AG09309 (cell line): ENCODE measurements around the gene PRRT1B.

ENCODE experiments used
- DNase-seq: peaks from one replicate; pipeline ENCODE4 v3.0.0-alpha.2; 2010; ENCODE audit warnings: low read depth
- H3K4me3 ChIP-seq: 2 replicates; pipeline ENCODE4 v1.5.1; 2011; ENCODE audit warnings: mild to moderate bottlenecking, low read depth, low read length, moderate library complexity; ENCODE audit not compliant: control insufficient read depth
- CTCF ChIP-seq: IDR thresholded peaks from 2 replicates; pipeline ENCODE4 v1.5.1; 2011; ENCODE audit warnings: mild to moderate bottlenecking, low read depth, low read length, inconsistent platforms; ENCODE audit not compliant: insufficient read depth, control insufficient read depth; ENCODE audit errors: missing control alignments

Gene PRRT1B

DNA sequence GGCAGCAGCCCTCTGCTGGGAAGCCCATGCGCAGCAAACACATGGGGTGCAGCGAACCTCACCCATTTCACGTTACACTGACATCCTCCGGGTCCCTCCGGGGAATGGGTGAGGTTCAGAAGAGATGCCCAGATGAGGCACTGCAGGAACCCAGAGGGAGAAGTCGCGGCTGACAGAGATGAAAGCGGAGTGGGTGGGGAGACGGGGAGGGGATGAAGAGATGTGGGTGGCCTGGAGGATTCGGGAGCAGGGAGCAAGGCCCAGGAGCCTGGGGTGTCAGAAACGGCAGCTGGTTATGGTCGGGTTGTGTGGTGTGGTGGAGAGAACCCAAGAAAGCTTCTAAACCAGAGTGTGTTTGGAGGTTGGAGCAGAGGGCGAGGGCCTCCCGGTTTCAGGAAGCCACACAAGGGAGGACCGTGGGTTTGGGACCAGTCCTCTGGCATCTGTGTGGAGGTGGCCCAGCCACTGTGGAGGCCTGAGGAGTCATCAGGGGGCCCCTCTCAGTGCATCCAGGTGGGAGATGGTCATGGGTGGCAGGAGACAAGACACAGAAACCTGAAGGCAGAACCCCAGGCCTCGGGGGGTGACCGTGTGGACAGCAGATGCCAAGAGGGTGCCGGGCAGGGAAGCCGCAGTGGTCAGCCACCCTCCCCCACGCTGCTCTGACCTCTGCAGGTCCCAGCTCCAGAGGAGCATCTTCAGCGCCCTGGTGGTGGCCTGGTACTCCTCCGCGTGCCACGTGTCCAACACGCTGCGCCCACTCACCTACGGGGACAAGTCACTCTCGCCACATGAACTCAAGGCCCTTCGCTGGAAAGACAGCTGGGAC lies 22.9 kb upstream of the PRRT1B start:
- H3K4me3 ChIP-seq: no peak overlapping the region
- no peak for DNase-seq
- TF ChIP-seq CTCF: no peak

GRCh38 chr9:131523086-131523388 lies 22.3 kb upstream of the PRRT1B start:
- TF ChIP-seq CTCF: no peak
- no peak overlapping the region for H3K4me3 ChIP-seq
- no peak for DNase-seq

DNA sequence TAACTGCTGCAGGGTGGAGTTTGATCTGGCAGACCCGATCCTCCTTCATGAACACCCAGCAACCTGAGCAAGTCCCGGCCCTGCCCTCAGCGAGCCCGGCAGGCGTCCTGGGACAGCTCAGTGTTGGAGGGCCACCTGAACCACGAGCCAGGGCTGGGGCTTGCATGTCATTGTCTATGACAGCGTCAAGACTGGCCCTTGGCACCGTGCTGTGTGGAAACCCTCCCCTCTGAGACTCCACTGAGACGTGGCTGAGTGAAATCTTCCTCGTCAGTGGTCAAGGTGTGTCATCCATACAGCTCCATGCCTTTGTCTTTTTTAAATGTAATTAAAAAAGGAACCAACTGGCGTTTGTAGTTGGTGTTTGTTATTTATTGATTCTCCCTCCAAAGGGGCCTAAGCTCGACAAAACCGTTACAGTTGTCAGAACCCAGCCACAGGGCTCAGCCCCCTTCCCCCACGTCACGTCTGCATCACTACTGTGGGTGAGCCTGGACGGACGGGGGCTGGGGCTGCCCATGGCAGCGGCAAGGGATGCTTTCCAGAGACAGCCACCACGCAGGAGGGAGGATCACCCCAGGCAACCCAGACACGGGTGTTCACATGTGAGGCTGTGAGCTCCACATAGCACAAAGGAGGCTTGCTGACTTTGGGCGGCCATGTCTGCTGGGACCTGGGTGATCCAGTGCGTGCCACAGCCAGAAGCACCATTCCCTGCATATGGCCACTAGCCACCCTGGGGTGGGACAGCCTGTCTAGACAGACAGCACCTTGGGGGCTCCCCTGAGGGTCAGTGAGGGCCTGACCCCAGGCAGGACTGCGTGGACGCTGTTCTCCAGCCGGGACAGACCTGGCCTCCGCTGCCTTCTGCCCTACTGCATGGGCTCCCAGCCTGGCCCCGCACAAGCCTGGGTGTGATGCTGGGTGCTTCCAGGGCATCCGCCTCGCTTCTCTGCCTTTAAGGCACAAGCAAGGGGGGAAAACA lies 21.6 kb upstream of the PRRT1B start:
- DNase-seq: no peak
- H3K4me3 ChIP-seq: no peak overlapping the region
- no peak for TF ChIP-seq CTCF

DNA sequence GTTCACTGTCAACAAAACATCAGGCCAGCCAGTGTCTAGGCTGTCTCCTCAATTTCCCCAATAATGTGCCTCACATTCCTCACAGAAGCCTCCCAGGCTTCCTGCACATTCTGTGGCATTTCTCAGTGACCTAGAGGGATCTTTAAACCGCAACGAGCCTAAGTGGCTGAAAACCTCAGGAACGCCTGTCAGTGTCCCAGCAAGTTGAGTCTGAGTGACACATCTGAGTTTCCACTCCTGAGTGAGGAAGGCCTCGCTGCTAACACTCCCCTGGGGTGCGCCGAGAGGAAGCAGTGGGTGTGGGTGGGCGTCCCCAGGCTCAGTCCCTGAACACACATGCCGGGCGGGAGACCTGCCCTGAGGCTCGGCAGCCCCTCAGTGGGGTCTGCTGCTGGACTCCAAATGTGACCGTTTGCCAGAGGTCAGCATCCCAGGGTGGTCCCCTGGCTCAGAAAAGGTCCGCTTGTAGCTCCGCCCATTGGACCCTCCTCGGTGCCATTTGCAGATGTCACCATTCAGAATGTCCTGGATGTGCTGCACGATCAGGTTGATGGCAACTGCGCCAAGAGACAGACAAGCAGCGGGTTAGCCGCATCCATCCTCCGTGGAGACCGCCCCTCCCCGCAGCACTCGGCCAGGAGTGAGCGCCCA lies 20.5 kb upstream of the PRRT1B start:
- TF ChIP-seq CTCF: no peak
- no peak for DNase-seq
- H3K4me3 ChIP-seq: no peak overlapping the region

DNA sequence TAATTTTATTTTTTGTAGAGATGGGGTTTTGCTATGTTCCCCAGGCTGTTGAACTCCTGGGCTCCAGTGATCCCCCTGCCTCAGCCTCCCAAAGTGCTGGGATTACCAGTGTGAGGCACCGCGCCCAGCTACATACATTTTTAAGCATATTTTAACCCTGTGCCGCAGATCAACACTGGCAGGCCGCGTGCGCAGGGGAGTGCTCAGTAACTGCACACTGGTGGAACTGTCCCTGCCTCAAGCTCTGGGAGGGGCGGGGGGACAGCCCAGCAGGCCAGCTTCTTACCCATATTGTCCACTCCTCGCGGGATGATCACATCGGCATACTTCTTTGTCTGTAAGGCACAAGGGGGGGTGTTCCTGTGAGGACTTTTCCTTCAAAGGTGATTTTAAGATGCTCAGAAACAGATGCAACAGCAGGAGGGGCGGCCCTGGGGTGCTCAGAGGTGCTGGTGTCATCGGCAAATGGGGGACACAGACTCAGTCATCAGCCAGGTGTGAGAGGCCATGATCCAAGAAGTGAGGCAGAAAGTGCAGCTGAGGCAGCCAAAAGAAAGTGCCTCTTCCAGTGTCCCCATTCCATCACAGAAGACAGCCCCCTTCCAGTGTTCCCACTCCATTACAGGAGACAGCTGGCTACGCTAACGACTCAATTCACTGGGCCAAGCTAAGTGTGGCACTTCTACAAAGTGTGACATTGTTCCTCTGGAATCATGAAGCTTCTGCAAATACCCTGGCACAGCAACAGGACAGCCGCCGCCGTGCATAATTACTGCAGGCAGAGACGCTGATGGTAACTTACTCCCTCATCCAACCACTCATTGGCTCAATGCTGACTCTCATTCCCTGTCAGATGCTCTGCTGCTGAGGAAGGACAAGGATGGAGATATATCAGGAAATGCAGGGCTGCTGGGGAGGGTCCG lies 19.4 kb upstream of the PRRT1B start:
- TF ChIP-seq CTCF: no peak
- no peak overlapping the region for H3K4me3 ChIP-seq
- no peak for DNase-seq
